Right lobe of liver (tissue), 6 donors: ENCODE measurements around the gene SLC9A2. TPM values are rescaled to one million over a fixed set of nuclear protein-coding genes. Genes with fewer than 3 reads are reported as not detected.

Experiments used
- ATAC-seq, 4 donors: fragments of 200-7000 bp; cut with Tn5 transposase; one replicate each; pipeline ENCODE4 v1.9.1; 2020; ENCODE audit warnings: mild to moderate bottlenecking in 4 of 4, moderate library complexity in 4 of 4
- DNase-seq, 3 donors: peaks; one replicate each; pipeline ENCODE4 v3.0.0-alpha.2; 2020
- H3K27ac ChIP-seq, 3 donors: fragments of 200-600 bp; one replicate each; pipeline ENCODE4 v1.8.0; 2022
- H3K27me3 ChIP-seq, 2 donors: fragments of 200-600 bp; one replicate each; pipeline ENCODE4 v1.8.0; 2022
- H3K36me3 ChIP-seq, 4 donors: fragments of 200-600 bp; sonication (generic) in 1 of 4; one replicate each; pipeline versions ENCODE4 v1.5.1 to v1.8.0; 2017 to 2022; ENCODE audit warnings: control low read depth in 1 of 4
- H3K4me1 ChIP-seq, 4 donors: fragments of 200-600 bp; sonication (generic) in 1 of 4; one replicate each; pipeline versions ENCODE4 v1.5.1 to v1.8.0; 2017 to 2022; ENCODE audit warnings: control low read depth in 1 of 4
- H3K4me3 ChIP-seq, 3 donors: fragments of 200-600 bp; one replicate each; pipeline ENCODE4 v1.8.0; 2022
- H3K9me3 ChIP-seq, 4 donors: fragments of 200-600 bp; sonication (generic) in 1 of 4; one replicate each; pipeline versions ENCODE4 v1.5.1 to v1.8.0; 2017 to 2022; ENCODE audit warnings: control low read depth in 1 of 4
- CTCF ChIP-seq, 4 donors: fragments of 200-600 bp in 3 of 4; fragments of 450-650 bp in 1 of 4; IDR thresholded peaks; one replicate each; pipeline versions ENCODE4 v1.5.1 to v1.8.0; 2016 to 2022; ENCODE audit warnings: antibody characterized with exemption in 4 of 4, mild to moderate bottlenecking in 2 of 4
- POLR2A ChIP-seq: fragments of 450-650 bp; IDR thresholded peaks from one replicate; pipeline ENCODE4 v1.6.1; 2017; ENCODE audit warnings: antibody characterized with exemption, mild to moderate bottlenecking
- WGBS: methylation state at CpG from one replicate; pipeline ENCODE4 v1.1.6; 2018; ENCODE audit warnings: low coverage, low lambda C conversion rate; ENCODE audit not compliant: insufficient coverage; ENCODE audit errors: missing lambda C conversion rate; 5-methylcytosine and 5-hydroxymethylcytosine counted together
- intact Hi-C, 2 donors: fragments of 100-400 bp; cut with DNase I; formaldehyde crosslinking; loops; one replicate each; pipeline versions ENCODE4 v1.11.2 to v1.14.1; 2022
- total RNA-seq, 6 experiments: library from RNA; depleted of rRNA in 2 of 6; stranded (reverse); fragments of >200 nt in 2 of 6; fragmentation: NEBNext Ultra II Directional in 3 of 6; extraction: Animal tissue kit (Norgen Biotek cat#: 25700) in 3 of 6; gene quantifications; one replicate each; pipeline versions ENCODE4 v1.1.0 to v1.2.4, GENCODE V29; 2016 to 2023
- donor health status: DM: no; HTN: yes; CAD: no.
- donor health status: DM: no; HTN: no; CAD: no.
- donor health status: DM: no; HTN: no; CAD: no.
- donor health status: DM: no; HTN: yes; CAD: no.
- donor health status: DM: no; HTN: yes; CAD: no.

Gene SLC9A2
- total RNA-seq, 6 experiments from 2014 or later, result 0.06 TPM; not detected in 5

- Histone ChIP-seq H3K4me3 (no peak overlapping the region), H3K9me3 (no peaks in the 10 kb centered on the region), H3K4me1 (no peaks in the 10 kb centered on the region), H3K27me3 (no peaks in the 10 kb centered on the region), H3K36me3 (no peaks in the 10 kb centered on the region), H3K27ac (no peak overlapping the region)
- TF ChIP-seq POLR2A (no peak), CTCF (IDR thresholded peaks at IDR 0.05) (no peak)
- DNase-seq (no peak), ATAC-seq (no peak)
- intact Hi-C loops, result no loop called here
- 63% methylated on average over 4 of the region's 5 CpGs for WGBS
Measured at GRCh38 chr2:102678442-102678841, 59.1 kb downstream of the SLC9A2 start.

- no peak for TF ChIP-seq CTCF (IDR thresholded peaks at IDR 0.05)
- TF ChIP-seq POLR2A, result no peak
- Histone ChIP-seq H3K4me1 (no peaks in the 10 kb centered on the region), H3K4me3 (no peak overlapping the region), H3K27ac (no peak overlapping the region), H3K27me3 (no peaks in the 10 kb centered on the region), H3K36me3 (no peaks in the 10 kb centered on the region), H3K9me3 (no peaks in the 10 kb centered on the region)
- DNase-seq (no peak), ATAC-seq (no peak)
- WGBS, result 52% methylated on average over 10 of the region's 11 CpGs
- intact Hi-C loops, result no loop called here
Measured at GRCh38 chr2:102686479-102687439, 67.4 kb downstream of the SLC9A2 start.

DNA sequence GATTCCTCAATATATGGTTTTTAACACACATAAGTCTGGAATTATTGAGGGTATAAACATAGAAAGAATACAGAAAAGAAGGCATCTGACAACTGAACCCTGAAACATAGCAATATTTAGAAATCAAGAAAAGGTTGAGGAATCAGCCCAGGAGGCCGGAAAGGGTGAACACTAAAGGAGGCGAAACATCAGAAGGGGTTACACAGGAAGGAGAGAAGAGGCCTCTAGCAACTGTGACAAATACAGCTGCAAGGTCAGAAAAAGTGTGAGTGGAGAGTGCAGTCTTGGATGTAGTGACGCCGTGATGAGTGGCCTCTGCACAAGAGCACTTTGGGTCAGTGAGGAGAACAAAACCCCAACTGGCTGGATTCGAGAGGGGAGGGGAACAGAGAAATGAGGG lies 70.7 kb downstream of the SLC9A2 start:
- DNase-seq (no peak), ATAC-seq (no peak)
- Histone ChIP-seq H3K27ac (no peak overlapping the region), H3K36me3 (no peaks in the 10 kb centered on the region), H3K9me3 (no peaks in the 10 kb centered on the region), H3K4me3 (no peak overlapping the region), H3K4me1 (no peaks in the 10 kb centered on the region), H3K27me3 (no peaks in the 10 kb centered on the region)
- 54% methylated on average over 5 of the region's 5 CpGs for WGBS
- TF ChIP-seq POLR2A, result no peak
- TF ChIP-seq CTCF (IDR thresholded peaks at IDR 0.05), result no peak
- intact Hi-C loops, result no loop called here

- intact Hi-C loops, result no loop called here
- H3K36me3 ChIP-seq, result no peaks in the 10 kb centered on the region
- no peaks in the 10 kb centered on the region for H3K9me3 ChIP-seq
- H3K4me3 ChIP-seq, result no peak overlapping the region
- no peak overlapping the region for H3K27ac ChIP-seq
- DNase-seq, result no peak
- no peak for ATAC-seq
- TF ChIP-seq CTCF (IDR thresholded peaks at IDR 0.05), result no peak
- no peak for TF ChIP-seq POLR2A
- H3K27me3 ChIP-seq, result no peaks in the 10 kb centered on the region
- 78% methylated on average over 2 of the region's 2 CpGs for WGBS
- H3K4me1 ChIP-seq, result no peaks in the 10 kb centered on the region
Measured at GRCh38 chr2:102696463-102696862, 77.1 kb downstream of the SLC9A2 start.
